Measurements from ENCODE around the gene TNFRSF4. TPM values are rescaled to one million over a fixed set of nuclear protein-coding genes. Genes with fewer than 3 reads are reported as not detected.

Gene TNFRSF4
- total RNA-seq, 1 donor = 4.3 TPM

DNA sequence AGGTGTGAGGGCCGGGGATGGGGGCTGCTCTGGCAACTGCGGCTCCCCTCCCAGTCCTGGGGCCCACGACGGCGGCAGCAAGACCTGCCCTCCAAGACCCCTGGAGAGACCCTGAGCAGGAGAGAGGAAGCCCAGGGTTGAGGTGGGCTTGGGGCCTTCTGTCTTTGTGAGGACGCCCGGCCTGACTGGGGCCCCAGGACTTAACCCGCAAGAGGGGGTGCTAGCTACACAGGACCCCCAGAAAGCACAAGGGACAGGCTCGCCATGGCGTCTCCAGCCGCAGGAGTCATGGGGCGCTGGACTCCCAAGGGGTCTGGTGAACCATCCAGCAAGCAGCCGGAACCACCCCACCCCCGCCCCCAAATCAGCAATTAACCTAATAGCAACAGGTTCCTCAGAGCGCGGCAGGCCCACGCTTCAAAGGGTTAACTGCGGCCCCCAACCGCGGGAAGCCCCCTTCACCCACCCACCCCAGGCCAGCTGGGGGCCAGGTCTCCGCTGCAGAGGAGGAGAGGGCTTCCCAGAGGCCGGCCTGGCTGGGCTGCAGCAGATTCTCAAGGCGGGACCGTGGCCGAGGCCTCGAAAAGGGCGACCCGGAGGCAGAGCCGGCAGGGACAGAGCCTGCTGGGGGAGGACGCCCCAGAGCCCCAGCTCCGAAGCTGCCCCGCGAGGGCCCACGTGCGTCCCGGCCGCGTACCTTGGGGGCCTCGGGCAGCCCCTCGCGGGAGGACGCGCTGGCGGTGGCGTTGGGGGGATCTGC is 32.0 kb upstream of the TNFRSF4 start:
- no peak for DNase-seq (ENCODE audit: low read depth in 2 of 3, low spot score in 2 of 3)

DNA sequence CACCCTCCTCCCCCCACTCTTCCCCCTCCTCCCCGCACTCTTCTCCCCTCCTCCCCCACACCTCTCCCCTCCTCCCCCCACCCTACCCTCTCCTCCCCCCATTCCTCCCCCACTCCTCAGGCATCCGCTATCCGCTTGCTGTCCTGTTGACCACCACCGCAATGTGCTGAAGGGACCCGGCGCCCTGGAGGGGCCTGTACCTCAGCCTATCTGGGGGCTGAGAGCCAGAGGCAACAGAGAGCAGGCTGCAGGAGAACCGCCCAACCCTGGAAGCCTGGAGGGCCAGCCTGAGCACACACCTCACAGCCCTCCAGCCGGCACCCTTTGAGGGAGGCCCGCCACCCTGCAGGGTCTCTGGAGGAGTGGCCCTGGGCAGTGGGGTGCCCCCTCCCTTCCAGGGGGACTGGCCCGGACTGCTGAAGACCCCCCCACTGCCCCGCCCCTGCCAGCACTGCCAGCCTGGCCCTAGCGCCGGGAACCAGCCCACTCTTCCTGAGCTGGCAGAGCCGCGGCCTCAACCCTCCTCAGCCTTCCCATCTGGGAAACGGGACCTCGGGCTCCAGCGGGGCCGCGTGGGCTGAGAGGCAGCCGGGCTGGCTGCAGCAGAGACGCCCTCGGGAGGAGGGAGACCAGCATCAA is 31.3 kb upstream of the TNFRSF4 start:
- DNase-seq (ENCODE audit: low read depth in 2 of 3, low spot score in 2 of 3) = no peak

DNA sequence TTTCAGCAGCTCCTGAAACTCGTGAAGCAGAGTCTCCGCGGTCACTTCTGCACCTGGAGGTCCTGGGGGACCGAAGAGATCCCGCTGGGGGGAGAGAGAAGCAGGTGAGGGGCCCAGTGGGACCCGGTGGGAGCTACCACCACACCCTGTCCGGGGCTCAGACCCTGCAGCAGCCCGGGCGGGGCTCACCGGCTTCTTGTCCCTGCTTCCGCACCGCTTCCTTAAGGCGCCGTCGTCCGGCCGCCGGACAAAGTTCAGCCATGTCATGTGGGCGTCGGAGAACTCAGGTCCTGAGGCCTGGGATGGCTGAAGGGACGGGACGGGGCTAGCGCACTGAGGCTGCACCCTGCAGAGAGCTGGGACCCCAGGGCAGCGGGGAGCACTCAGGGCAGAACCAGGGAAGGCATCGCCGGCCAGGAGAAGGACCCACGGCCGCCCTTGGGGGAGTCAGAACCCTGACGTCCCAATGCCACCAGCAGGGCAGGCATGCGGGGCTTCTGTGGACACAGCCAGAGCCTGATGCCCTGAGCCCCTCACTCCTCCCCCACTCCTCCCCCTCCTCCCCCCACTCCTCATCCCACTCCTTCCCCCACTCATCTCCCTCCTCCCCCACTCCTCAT is 30.3 kb upstream of the TNFRSF4 start:
- DNase-seq (ENCODE audit: low read depth in 2 of 3, low spot score in 2 of 3) = no peak

DNA sequence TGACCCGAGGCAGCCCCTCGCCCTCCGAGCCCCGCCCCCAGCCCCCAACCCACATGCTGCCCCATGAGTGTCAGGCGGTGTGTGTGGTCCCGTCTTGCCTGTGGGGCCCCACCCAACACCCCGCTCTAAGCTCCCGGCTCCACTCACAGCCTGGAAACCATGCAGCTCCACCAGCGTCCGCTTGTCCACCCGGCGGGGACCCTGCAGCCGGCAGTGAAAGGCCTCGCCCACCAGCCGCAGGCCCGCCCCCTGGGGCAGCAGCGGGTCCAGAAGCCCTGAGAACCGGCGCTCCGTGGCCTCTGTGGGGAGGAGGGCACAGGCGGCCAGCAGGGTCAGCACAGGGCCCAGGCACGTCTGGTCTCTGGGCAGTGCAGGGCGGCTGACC is 29.8 kb upstream of the TNFRSF4 start:
- no peak for DNase-seq (ENCODE audit: low read depth in 2 of 3, low spot score in 2 of 3)

DNA sequence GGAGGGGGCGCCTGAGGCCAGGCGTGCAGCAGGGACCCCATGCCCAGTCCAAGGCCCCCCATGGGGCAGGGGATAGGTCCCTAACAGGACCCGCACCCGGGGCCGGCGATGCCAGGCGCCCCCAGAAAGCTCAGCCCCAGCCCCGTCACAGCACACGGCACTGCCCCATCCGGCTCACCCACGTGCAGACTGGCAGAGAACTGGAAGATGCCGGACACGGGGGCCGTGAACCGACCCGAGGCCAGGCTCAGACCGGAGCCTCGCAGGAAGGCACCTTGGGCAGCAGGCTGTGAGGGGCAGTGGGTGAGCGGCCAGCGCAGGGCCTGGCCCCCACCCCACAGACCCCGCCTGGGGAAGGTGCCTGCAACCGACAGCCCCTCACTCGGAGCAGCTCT is 29.3 kb upstream of the TNFRSF4 start:
- DNase-seq (ENCODE audit: low read depth in 2 of 3, low spot score in 2 of 3) = no peak

DNA sequence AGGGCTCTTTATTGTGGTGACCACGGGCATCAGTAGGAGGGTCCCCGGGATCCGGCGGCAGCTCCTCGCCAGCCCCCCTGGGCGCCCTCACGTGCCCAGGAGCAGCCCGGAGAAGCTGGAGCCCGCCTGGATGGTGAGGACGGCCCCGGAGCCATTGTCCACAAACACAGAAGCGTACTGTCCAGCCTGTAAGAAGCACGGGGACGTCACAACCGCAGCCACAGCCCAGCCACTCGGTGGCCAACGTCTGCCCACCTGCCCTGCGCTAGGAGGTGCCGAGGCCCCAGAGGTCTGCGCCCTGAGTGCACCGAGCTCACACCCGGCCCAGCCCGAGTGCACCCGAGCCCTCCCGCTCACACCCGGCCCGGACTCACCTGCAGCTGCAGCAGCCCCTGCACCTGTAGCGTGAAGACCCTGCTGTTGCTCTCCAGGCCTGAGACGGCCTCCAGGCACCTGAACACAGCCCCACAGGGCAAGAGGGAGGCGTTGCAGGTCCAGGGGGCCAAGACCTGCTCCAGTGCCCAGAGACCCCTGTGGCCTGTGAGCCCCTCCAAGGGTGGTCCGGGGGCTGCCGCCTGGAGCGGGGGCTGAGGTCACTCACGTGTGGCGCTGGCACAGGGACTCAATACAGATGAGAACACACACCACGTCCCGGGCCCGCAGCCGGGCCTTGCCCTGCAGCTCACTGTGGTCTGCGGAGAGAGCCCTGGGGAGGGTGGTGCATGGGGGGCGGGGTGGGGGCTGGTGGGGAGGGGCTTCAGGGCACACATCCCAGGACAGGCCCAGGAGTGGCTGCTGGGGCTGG is 28.7 kb upstream of the TNFRSF4 start:
- no peak for DNase-seq (ENCODE audit: low read depth in 2 of 3, low spot score in 2 of 3)

DNA sequence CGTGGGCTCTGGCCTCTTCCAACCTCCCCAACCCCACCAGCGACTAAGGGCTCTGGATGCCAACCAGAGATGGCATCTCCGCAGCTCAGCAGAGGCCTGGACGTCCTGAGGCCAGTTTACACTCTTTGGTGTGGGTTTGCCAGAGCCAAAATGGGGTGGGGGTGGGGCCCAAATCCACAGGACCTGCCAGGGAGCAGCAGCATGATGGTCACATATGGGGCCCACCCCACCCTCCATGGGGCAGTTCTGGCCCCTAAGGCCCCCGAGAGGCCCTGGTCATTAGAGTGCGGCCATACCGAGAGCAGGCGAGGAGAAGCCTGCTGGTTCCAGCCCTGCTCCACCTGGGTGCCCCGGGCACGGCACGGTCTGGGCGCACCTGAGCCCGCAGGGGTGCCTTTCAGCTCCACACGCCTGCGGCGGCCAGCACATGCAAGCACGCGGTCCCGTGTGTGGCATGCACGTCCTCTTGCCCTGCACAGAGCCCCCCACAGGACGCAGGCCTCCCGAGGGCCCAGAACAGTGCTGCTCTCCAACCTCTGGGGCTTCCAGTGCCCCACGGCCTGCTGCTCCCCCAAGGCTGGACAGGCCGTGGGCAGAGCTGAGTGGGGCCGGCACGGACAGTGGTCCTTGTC is 27.8 kb upstream of the TNFRSF4 start:
- DNase-seq (ENCODE audit: low read depth in 2 of 3, low spot score in 2 of 3) = no peak

DNA sequence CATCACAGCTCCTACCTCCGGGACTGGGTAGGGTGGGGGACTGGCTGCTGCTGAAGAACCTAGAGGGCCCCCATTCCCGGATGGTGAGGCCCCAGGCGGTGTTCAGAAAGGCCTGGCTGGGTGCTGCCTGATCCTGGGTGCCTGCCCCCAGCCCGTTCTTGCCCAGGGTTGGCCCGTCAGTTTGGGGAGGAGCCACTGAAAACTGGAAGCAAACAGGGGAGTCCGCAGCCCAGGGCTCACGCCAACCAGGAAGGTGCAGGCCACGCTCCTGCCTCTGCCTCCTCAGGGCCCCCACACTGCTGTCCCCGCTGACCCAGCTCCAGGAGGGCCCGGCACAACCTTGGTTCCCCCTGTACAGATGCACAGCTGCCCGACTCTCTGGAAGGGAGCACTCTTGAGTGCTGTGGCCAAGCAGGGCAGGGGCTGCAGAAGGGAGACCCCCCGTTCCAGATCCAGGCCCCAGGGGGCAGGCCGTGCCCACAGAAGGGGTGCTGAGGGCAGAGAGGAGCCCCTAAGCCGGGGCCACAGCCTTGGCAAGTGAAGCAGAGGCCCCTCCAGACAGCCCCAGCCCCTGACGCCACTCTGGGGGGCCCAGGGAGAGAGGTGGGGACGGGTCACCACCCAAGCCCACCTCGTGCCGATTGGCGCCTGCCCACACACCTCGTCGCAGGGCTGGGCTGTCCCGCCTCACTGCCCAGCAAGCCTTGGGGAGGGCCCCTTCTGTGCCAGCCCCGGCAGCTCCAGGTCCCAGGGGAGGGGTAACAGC is 27.1 kb upstream of the TNFRSF4 start:
- no peak for DNase-seq (ENCODE audit: low read depth in 2 of 3, low spot score in 2 of 3)

DNA sequence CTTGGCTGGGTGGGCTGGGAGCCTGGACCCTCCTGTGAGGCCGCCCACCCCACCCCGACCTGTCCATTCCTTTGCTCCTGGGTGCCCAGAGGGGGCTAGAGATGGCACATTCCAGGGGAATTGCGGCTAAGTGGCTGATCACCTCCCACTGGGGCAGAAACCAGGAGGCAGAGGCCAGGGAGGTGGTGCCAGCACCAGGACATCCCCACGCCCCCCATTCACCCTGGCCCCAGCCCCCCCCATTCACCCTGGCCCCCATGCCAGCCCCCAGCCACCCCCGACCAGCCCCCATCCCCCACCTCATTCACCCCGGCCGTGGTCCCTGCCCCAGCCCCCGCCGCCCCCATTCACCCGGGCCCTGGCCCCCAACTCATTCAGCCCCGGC is 26.4 kb upstream of the TNFRSF4 start:
- no peak for DNase-seq (ENCODE audit: low read depth in 2 of 3, low spot score in 2 of 3)

DNA sequence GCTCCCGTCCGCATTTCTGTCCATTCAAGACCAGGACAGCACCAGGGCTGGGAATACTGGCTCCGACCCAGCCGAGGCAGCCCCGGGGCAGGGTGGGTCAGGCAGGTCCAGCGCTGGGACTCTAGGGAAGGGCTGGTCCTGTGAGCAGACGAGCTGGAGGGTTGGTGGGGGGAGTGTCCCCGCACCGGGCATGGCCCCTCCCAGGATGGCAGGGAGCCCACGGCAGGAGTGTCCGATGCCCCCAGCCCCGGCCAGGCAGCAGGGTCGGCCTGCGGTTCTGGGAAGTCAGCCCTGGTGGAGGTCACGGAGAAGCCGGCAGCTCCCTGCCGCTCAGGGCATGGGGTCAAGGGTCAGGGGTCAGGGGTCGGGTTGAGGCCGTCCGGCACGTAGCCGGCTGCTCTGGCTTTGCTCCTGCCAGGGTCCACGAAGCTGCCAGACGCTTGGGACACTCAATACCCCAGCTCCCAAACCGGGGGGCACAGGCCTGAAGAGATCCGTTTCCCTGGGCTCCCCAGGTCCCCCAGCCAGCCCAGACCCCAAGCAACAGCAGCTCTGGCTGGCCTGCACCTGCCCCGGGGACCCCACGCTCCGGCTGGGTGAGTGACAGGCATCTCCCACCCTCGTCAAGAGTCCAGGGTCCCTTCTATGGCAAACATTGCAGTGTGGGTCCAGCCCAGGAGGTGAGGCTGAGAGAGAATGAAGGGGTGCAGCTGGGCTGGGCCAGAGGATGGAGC is 25.8 kb upstream of the TNFRSF4 start:
- no peak for DNase-seq (ENCODE audit: low read depth in 2 of 3, low spot score in 2 of 3)

DNA sequence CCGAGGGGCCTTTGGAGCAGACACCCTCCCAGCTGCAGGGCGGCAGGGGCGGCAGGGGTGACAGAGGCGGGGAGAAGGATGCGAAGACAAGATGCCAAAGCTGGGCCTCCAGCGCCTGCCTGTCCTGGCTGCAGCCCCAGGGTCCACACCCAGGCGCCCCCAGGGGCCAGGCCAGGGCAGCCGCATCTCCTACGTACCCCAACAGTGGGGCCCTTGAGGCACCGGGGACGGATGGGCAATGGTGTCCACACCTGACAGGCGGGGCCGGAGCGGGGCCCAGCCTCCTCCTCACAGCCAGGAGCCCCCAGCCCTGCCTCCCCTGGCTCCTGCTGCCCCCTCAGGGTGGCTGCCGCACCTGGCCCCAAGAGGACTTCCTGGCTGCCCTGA is 25.3 kb upstream of the TNFRSF4 start:
- DNase-seq (ENCODE audit: low read depth in 2 of 3, low spot score in 2 of 3) = no peak

DNA sequence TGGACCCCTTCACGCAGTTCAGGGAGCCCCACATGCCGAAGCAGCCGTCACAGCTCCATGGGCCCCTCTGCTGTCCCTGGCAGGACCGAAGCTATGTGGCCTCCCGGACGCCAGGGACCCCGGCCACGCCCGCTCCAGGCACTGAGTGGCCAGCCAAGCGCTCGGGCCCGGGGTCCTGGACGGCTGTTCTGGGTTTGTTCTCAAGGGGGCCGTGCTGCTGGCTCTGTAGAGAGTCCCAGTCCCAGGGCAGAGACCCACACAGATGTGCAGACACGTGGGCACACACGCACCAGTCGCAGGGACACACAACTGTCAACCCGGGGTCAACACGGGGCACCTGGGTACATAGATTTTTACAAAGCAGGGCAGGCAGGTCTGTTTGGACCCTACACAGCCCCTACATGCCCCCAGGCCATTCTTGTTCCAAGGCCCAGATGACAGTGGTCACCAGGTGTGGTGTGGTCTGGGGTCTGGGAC is 24.8 kb upstream of the TNFRSF4 start:
- no peak for DNase-seq (ENCODE audit: low read depth in 2 of 3, low spot score in 2 of 3)

DNA sequence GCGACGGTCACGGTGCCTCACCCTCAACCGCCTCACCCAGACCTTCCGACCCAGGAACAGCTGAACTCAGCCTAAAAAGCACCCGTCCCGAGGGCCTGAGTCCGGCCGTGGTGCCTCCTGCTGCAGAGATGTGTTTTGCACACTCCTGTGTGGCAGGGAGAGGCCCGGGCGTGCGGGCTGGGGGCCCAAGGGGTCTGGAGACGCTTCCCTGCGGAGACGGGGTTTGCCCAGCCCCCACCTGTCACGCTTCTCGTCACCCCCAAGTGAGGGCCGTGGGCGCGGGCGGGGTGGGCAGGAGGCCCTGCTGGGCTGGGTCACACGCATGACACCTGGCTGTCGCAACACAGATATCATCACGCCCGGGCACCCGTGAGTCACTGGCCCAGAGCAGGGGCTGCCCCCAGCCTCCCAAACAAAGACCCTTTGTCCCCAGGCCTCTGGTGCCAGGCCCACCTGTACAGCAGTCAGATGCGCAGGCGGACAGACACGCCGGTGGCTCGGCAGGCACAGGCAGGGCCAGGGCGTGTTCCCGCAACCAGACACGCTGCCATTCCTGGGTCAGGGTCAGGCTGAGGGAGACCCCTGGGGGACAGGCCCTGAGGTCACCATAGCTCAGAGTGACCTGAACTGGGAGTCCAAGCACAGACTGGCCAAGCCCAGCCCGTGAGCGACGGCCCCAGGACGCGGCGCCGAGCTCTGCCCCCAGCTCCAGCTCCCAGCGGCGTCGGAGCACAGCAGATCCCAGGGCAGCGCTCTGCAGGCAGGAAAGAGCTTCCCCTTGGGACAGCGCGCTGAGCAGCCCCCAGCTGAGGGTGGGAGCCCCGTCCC is 24.1 kb upstream of the TNFRSF4 start:
- DNase-seq (ENCODE audit: low read depth in 2 of 3, low spot score in 2 of 3) = no peak

DNA sequence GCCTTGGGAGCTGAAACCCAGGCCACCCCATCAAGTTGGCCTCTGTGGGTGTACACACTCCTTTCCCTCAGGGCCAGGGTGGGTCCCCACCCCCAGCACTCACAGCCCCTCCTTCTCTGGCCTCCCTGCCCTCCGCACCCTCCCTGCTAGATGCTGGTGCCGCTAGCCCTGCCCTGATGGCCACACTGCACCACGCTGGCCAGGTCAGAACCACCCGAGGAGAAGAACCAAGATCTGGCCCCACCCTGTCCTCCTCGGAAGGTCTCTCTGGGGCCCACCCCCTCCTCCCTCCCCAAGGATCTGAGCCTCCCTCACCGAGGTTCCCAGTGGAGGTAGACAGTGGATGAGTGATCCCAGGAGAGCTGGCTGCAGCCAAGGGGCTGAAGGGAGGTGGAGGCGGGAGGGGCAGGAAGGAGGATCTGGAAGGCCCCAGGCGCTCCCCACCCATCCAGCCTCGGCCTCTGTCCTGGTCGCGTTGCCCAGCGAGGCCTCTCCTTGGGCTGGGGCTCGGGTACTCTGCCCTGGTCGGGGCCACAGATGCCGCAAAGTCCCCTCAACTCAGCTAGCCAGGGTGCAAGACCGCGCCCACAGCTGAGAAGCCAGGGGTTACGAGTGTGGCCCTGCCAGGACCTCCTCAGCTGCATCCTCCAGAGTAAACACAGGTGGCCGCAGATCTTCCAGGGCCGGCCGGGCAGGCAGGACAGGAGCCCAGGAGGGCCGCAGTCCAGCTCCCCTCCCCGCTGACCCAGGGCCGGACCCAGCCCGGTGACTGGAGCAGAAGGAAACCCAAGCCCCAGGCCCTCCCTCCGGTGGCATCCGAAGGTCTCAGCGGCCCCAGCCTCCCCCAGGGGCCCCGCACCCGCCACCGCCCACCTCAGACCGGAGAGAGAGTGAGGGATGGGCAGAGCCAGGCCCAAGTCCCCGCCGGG is 23.3 kb upstream of the TNFRSF4 start:
- DNase-seq (ENCODE audit: low read depth in 2 of 3, low spot score in 2 of 3) = no peak

DNA sequence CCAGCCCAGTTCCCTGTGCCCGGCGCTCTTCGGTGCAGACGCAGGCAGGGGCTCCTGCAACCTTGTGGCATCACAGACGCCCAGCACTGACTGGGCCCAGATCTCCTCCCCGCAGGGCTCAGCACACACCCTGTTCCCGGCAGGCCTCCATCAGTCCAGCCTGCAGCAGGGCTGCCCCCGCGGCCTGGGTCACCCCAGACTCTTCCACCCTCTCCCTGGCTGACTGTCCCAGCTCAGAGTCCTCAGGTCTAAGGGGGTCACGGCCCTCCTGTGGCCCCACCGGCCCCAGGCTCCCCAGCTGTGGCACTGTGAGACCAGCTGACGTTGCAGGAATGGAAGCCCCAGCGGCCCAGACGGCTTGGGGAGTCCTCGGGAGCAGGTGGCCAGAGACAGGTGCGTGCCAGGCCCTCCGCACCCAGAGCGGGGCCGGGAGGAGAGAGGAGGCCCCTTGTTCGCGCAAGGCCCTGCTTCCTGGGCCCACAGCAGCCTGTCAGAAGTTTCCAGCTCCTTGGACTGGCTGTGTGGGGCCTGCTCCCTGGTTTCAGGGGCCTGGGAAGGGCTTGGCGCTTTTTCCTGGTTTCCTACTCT is 22.3 kb upstream of the TNFRSF4 start:
- DNase-seq (ENCODE audit: low read depth in 2 of 3, low spot score in 2 of 3) = no peak

DNA sequence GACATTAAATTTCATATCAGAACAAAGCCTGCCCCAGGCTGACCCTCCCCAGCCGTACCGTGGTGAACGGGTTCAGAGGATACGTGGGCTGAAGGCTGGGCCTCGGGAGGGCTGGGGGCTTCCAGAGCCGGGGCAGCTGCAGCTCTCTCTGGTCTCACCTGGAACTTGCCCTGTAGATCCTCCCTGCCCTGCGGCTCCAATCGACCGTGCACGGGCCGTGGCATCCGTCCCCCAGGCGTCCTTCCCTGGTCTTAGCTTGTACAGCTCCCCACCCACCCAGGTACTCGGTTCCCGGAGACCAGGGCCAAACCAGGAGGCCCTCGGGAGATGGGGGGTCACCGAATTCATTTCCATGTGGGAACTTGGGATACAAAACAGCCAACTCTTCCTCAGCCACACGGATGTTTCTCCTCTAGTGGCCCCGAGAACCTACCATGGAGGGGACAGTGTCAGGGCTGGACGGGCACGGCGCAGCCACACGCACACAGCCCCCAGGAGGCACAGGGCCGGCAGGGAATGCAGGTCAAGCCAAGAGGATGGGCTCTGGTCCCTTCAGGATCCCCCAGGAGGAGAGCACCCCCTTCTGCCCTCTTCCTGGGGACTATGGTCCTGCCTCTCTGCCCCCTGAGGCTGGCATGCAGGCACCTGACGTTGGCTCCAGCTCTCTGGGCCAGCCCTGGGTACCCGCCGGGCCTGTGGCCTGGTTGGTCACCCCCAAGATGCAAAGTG is 21.2 kb upstream of the TNFRSF4 start:
- no peak for DNase-seq (ENCODE audit: low read depth in 2 of 3, low spot score in 2 of 3)
